Suprapubic skin (tissue), 4 donors: ENCODE measurements around the gene FBXO42. TPM values are rescaled to one million over a fixed set of nuclear protein-coding genes. Genes with fewer than 3 reads are reported as not detected.

ENCODE experiments used
- DNase-seq, 2 donors: peaks; one replicate each; pipeline ENCODE4 v3.0.0-alpha.2; 2019; ENCODE audit warnings: low spot score in 2 of 2
- H3K27ac ChIP-seq: fragments of 200-600 bp; sonication (generic); one replicate; pipeline ENCODE4 v1.5.1; 2019
- H3K27me3 ChIP-seq: fragments of 200-600 bp; sonication (generic); one replicate; pipeline ENCODE4 v1.5.1; 2019
- H3K36me3 ChIP-seq: fragments of 200-600 bp; sonication (generic); one replicate; pipeline ENCODE4 v1.5.1; 2019
- H3K4me1 ChIP-seq: fragments of 200-600 bp; sonication (generic); one replicate; pipeline ENCODE4 v1.5.1; 2019
- H3K4me3 ChIP-seq: fragments of 200-600 bp; sonication (generic); one replicate; pipeline ENCODE4 v1.5.1; 2019; ENCODE audit warnings: mild to moderate bottlenecking
- H3K9me3 ChIP-seq: fragments of 200-600 bp; sonication (generic); one replicate; pipeline ENCODE4 v1.5.1; 2019
- CTCF ChIP-seq, 2 donors: fragments of 200-600 bp in 1 of 2; fragments of 450-650 bp in 1 of 2; sonication (generic) in 1 of 2; IDR thresholded peaks; one replicate each; pipeline ENCODE4 v1.5.1; 2016 to 2019; ENCODE audit warnings: antibody characterized with exemption in 2 of 2, mild to moderate bottlenecking in 1 of 2, moderate library complexity in 1 of 2
- EP300 ChIP-seq: sonication (generic); formaldehyde crosslinking; IDR thresholded peaks from one replicate; pipeline ENCODE4 v1.6.1; 2017; ENCODE audit warnings: antibody characterized with exemption
- POLR2A ChIP-seq, 2 donors: fragments of 450-650 bp; IDR thresholded peaks; one replicate each; pipeline ENCODE4 v1.6.1; 2017; ENCODE audit warnings: antibody characterized with exemption in 2 of 2, mild to moderate bottlenecking in 2 of 2, moderate library complexity in 2 of 2
- POLR2AphosphoS5 ChIP-seq, 3 donors: sonication (generic); formaldehyde crosslinking; IDR thresholded peaks; one replicate each; pipeline ENCODE4 v1.6.1; 2017; ENCODE audit warnings: antibody characterized with exemption in 3 of 3
- WGBS: methylation state at CpG from one replicate; pipeline ENCODE4 v1.1.5; 2018; 5-methylcytosine and 5-hydroxymethylcytosine counted together
- total RNA-seq, 4 donors: library from RNA; depleted of rRNA; stranded (reverse); fragments of >200 nt; gene quantifications; one replicate each; pipeline ENCODE4 v1.1.0, GENCODE V29; 2016

Gene FBXO42
- total RNA-seq, 4 donors from 2014 or later: 51.1 to 61.4 (median 55.5) TPM

- Histone ChIP-seq H3K27ac (peak overlapping the region; percentile 33), H3K27me3 (no peaks in the 10 kb centered on the region), H3K36me3 (no peaks in the 10 kb centered on the region), H3K4me3 (peak overlapping the region; percentile 41), H3K9me3 (no peaks in the 10 kb centered on the region), H3K4me1 (peaks cover 49% of the 10 kb centered on the region)
- 31% methylated on average over 5 of the region's 5 CpGs for WGBS
- TF ChIP-seq POLR2A (IDR thresholded peaks at IDR 0.05) (no peak), CTCF (IDR thresholded peaks at IDR 0.05) (no peak), POLR2AphosphoS5 (IDR thresholded peaks at IDR 0.05) (no peak), EP300 (no peak)
- DNase-seq: no peak
These were observed 34.3 kb upstream of the FBXO42 start for GRCh38 chr1:16386454-16387113.

DNA sequence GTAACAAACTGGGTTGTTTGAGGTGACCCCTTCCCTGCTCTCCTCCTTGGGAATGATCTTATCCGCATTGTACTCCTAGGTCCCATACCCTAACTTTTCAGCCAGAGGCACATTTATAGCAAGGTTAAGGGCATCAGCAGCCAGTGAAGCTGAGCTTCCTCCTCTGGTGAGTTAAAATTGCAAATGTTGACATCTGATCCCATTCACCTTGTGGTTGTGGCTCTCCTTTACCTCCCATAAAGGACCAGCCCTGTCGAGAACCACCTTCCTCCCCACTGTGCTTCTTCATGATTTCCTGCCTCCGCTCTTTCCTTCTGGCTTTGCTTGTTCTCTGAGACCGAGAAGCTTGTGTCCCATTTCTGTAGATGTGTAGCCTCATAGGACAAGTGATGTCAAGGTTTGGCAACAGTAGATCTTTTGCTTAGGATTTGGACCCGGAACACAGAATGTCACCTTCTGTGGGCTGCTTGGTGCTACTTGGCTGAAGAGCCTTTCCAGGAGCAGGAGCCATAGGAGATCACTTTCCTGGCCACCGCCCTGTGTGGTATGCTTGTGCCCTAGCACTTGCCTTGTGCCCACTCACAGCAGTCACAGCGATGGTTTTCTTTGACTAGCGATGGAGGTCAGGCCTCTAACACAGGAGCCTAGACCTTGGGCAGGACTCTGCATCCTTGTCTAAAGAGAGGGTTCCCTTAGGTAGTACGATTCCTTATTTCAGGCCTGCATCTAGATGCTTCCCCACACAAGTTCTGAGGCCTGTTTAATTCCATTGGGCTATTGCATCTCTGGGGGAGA lies 33.6 kb upstream of the FBXO42 start:
- Histone ChIP-seq H3K4me3 (no peak overlapping the region), H3K4me1 (peaks cover 44% of the 10 kb centered on the region), H3K27me3 (no peaks in the 10 kb centered on the region), H3K27ac (peak overlapping the region; percentile 40), H3K9me3 (no peaks in the 10 kb centered on the region), H3K36me3 (no peaks in the 10 kb centered on the region)
- no peak for TF ChIP-seq CTCF (IDR thresholded peaks at IDR 0.05)
- TF ChIP-seq POLR2A (IDR thresholded peaks at IDR 0.05): no peak
- no peak for TF ChIP-seq POLR2AphosphoS5 (IDR thresholded peaks at IDR 0.05)
- no peak for TF ChIP-seq EP300
- WGBS: 88% methylated on average over 8 of the region's 9 CpGs
- no peak for DNase-seq

GRCh38 chr1:16383888-16384287 lies 31.6 kb upstream of the FBXO42 start:
- H3K27ac ChIP-seq: no peak overlapping the region
- H3K4me1 ChIP-seq: peaks cover 42% of the 10 kb centered on the region
- H3K27me3 ChIP-seq: no peaks in the 10 kb centered on the region
- no peaks in the 10 kb centered on the region for H3K9me3 ChIP-seq
- no peak for DNase-seq
- TF ChIP-seq POLR2A (IDR thresholded peaks at IDR 0.05) (no peak), EP300 (no peak), POLR2AphosphoS5 (IDR thresholded peaks at IDR 0.05) (no peak), CTCF (IDR thresholded peaks at IDR 0.05) (no peak)
- WGBS: 96% methylated on average over 5 of the region's 5 CpGs
- H3K36me3 ChIP-seq: no peaks in the 10 kb centered on the region
- no peak overlapping the region for H3K4me3 ChIP-seq

DNA sequence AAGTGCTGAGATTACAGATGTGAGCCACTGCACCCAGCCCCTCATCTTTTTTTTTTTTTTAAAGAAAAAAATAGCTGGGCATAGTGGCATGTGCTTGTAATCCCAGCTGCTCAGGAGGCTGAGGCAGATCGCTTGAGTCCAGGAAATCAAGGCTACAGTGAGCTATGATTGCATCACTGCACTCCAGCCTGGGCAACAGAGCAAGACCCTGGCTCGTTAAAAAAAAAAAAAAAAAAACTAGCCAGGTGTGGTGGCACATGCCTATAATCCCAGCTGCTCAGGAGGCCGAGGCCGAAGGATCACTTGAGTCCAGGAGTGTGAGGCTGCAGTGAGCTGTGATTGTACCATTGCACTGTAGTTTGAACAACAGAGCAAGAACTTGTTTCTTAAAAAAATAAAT lies 28.6 kb upstream of the FBXO42 start:
- Histone ChIP-seq H3K36me3 (no peaks in the 10 kb centered on the region), H3K4me3 (no peak overlapping the region), H3K4me1 (peaks cover 32% of the 10 kb centered on the region), H3K27me3 (no peaks in the 10 kb centered on the region), H3K9me3 (no peaks in the 10 kb centered on the region), H3K27ac (no peak overlapping the region)
- WGBS: 83% methylated on average over 4 of the region's 4 CpGs
- TF ChIP-seq POLR2A (IDR thresholded peaks at IDR 0.05) (no peak), CTCF (IDR thresholded peaks at IDR 0.05) (no peak), EP300 (no peak), POLR2AphosphoS5 (IDR thresholded peaks at IDR 0.05) (no peak)
- no peak for DNase-seq

- Histone ChIP-seq H3K4me1 (peaks cover 36% of the 10 kb centered on the region), H3K36me3 (no peaks in the 10 kb centered on the region), H3K27me3 (no peaks in the 10 kb centered on the region), H3K27ac (no peak overlapping the region), H3K4me3 (no peak overlapping the region), H3K9me3 (no peaks in the 10 kb centered on the region)
- no peak for TF ChIP-seq POLR2A (IDR thresholded peaks at IDR 0.05)
- no peak for TF ChIP-seq CTCF (IDR thresholded peaks at IDR 0.05)
- TF ChIP-seq POLR2AphosphoS5 (IDR thresholded peaks at IDR 0.05): no peak
- TF ChIP-seq EP300: no peak
- no peak for DNase-seq
- 88% methylated on average over 7 of the region's 7 CpGs for WGBS
These were observed 26.2 kb upstream of the FBXO42 start for GRCh38 chr1:16378443-16378842.
